ENCODE measurements around the gene EGFR. TPM values are rescaled to one million over a fixed set of nuclear protein-coding genes. Genes with fewer than 3 reads are reported as not detected.

The EGFR gene
- total RNA-seq, 3 donors from 2014 or later: 63.6 to 96.3 (median 72.5) TPM

- Histone ChIP-seq H3K9me3 (no peaks in the 10 kb centered on the region), H3K36me3 (ENCODE audit: low read depth) (no peaks in the 10 kb centered on the region), H3K4me3 (no peak overlapping the region), H3K4me1 (ENCODE audit: low read depth) (no peaks in the 10 kb centered on the region)
- ATAC-seq (no peak), DNase-seq (no peak)
- TF ChIP-seq CTCF (IDR thresholded peaks at IDR 0.05): no peak
- intact Hi-C loops (cut with DNase I, micrococcal nuclease): no loop called here
Observed at GRCh38 chr7:55026086-55026790, 7.4 kb downstream of the EGFR start.

GRCh38 chr7:55026867-55027490 lies 8.2 kb downstream of the EGFR start:
- no peak overlapping the region for H3K4me3 ChIP-seq
- no peaks in the 10 kb centered on the region for H3K4me1 ChIP-seq (ENCODE audit: low read depth)
- no peaks in the 10 kb centered on the region for H3K9me3 ChIP-seq
- DNase-seq (no peak), ATAC-seq (peak; percentile 27)
- TF ChIP-seq CTCF (IDR thresholded peaks at IDR 0.05): no peak
- H3K36me3 ChIP-seq (ENCODE audit: low read depth): no peaks in the 10 kb centered on the region
- intact Hi-C loops (cut with DNase I, micrococcal nuclease): no loop called here

- ATAC-seq (no peak), DNase-seq (no peak)
- no peak for TF ChIP-seq CTCF (IDR thresholded peaks at IDR 0.05)
- Histone ChIP-seq H3K4me1 (ENCODE audit: low read depth) (no peaks in the 10 kb centered on the region), H3K36me3 (ENCODE audit: low read depth) (no peaks in the 10 kb centered on the region), H3K9me3 (no peaks in the 10 kb centered on the region), H3K4me3 (no peak overlapping the region)
- intact Hi-C loops (cut with DNase I, micrococcal nuclease): no loop called here
Observed at GRCh38 chr7:55028011-55028410, 9.2 kb downstream of the EGFR start.

GRCh38 chr7:55030314-55030713 lies 11.5 kb downstream of the EGFR start:
- DNase-seq: no peak
- no peak for ATAC-seq
- H3K9me3 ChIP-seq: no peaks in the 10 kb centered on the region
- no peaks in the 10 kb centered on the region for H3K4me1 ChIP-seq (ENCODE audit: low read depth)
- TF ChIP-seq CTCF (IDR thresholded peaks at IDR 0.05): no peak
- no peaks in the 10 kb centered on the region for H3K36me3 ChIP-seq (ENCODE audit: low read depth)
- intact Hi-C loops (cut with DNase I, micrococcal nuclease): no loop called here
- no peak overlapping the region for H3K4me3 ChIP-seq

- intact Hi-C loops (cut with DNase I, micrococcal nuclease): no loop called here
- Histone ChIP-seq H3K4me3 (no peak overlapping the region), H3K9me3 (no peaks in the 10 kb centered on the region), H3K4me1 (ENCODE audit: low read depth) (no peaks in the 10 kb centered on the region), H3K36me3 (ENCODE audit: low read depth) (no peaks in the 10 kb centered on the region)
- no peak for TF ChIP-seq CTCF (IDR thresholded peaks at IDR 0.05)
- ATAC-seq (no peak), DNase-seq (no peak)
Observed at GRCh38 chr7:55031075-55031474, 12.3 kb downstream of the EGFR start.
